Lung (tissue), 12 donors: Measurements from ENCODE around the gene AARS2. TPM values are rescaled to one million over a fixed set of nuclear protein-coding genes. Genes with fewer than 3 reads are reported as not detected.
A peak's percentile ranks its signal among the peaks of the same experiment; 100 is the strongest.

ENCODE experiments used
- ATAC-seq: fragments of 200-7000 bp; cut with Tn5 transposase; one replicate; pipeline ENCODE4 v1.9.1; 2020; ENCODE audit warnings: moderate number of reproducible peaks; ENCODE audit not compliant: insufficient read depth, low FRiP score
- DNase-seq, 3 donors: peaks; one replicate each; pipeline ENCODE4 v3.0.0-alpha.2; 2013 to 2017
- H3K27ac ChIP-seq, 2 donors: one replicate each; pipeline ENCODE4 v1.5.1; 2013; ENCODE audit warnings: mild to moderate bottlenecking in 2 of 2, moderate library complexity in 2 of 2, control low read depth in 1 of 2, inconsistent platforms in 1 of 2, low read depth in 1 of 2, low read length in 1 of 2
- H3K27me3 ChIP-seq, 3 donors: one replicate each; pipeline ENCODE4 v1.5.1; 2013; ENCODE audit warnings: low read length in 2 of 3; ENCODE audit not compliant: control insufficient read depth in 3 of 3, insufficient read depth in 3 of 3
- H3K36me3 ChIP-seq, 4 donors: one replicate each; pipeline ENCODE4 v1.5.1; 2013; ENCODE audit warnings: low read length in 4 of 4, mild to moderate bottlenecking in 1 of 4, moderate library complexity in 1 of 4; ENCODE audit not compliant: control insufficient read depth in 4 of 4, insufficient read depth in 4 of 4
- H3K4me1 ChIP-seq, 5 donors: one replicate each; pipeline ENCODE4 v1.5.1; 2013; ENCODE audit warnings: low read length in 5 of 5, mild to moderate bottlenecking in 2 of 5, moderate library complexity in 1 of 5; ENCODE audit not compliant: control insufficient read depth in 5 of 5, insufficient read depth in 5 of 5
- H3K4me3 ChIP-seq: one replicate; pipeline ENCODE4 v1.5.1; 2013; ENCODE audit warnings: mild to moderate bottlenecking, control low read depth, moderate library complexity
- H3K9ac ChIP-seq, 2 donors: one replicate each; pipeline ENCODE4 v1.5.1; 2013; ENCODE audit warnings: low read length in 2 of 2, control low read depth in 1 of 2; ENCODE audit not compliant: insufficient read depth in 1 of 2
- H3K9me3 ChIP-seq, 4 donors: one replicate each; pipeline ENCODE4 v1.5.1; 2013; ENCODE audit warnings: low read length in 3 of 4, mild to moderate bottlenecking in 1 of 4, moderate library complexity in 1 of 4; ENCODE audit not compliant: control insufficient read depth in 4 of 4, insufficient read depth in 3 of 4
- WGBS, 2 donors: extraction: QIAGEN DNeasy Blood & Tissue Kit; methylation state at CpG; one replicate each; pipeline ENCODE4 v1.1.7; 2013; 5-methylcytosine and 5-hydroxymethylcytosine counted together
- polyA plus RNA-seq, 2 donors: library from polyadenylated mRNA; stranded (reverse); fragments of 200-250 nt; gene quantifications; one replicate each; pipeline ENCODE4 v1.2.1, GENCODE V29; 2013
- total RNA-seq, 2 donors: library from RNA; depleted of rRNA in 1 of 2; stranded (reverse); fragments of >200 nt in 1 of 2; gene quantifications; one replicate each; pipeline ENCODE4 v1.2.1, GENCODE V29; 2014 to 2021
- TF ChIP-seq, protein P1 (sequence below): IDR thresholded peaks from 2 replicates; pipeline ENCODE4 v1.5.1; 2012; ENCODE audit warnings: mild to moderate bottlenecking; ENCODE audit errors: control extremely low read depth, extremely low read depth
- donor health status: control.
- donor health status: control.
- donor health status: Bipolar disorder and iron deficiency.
- donor health status: healthy.
- donor health status: DM: yes; HTN: yes; CAD: no.

The AARS2 gene
- total and polyA plus RNA-seq, 4 donors: 4.8 to 13.7 (median 9.4) TPM

DNA sequence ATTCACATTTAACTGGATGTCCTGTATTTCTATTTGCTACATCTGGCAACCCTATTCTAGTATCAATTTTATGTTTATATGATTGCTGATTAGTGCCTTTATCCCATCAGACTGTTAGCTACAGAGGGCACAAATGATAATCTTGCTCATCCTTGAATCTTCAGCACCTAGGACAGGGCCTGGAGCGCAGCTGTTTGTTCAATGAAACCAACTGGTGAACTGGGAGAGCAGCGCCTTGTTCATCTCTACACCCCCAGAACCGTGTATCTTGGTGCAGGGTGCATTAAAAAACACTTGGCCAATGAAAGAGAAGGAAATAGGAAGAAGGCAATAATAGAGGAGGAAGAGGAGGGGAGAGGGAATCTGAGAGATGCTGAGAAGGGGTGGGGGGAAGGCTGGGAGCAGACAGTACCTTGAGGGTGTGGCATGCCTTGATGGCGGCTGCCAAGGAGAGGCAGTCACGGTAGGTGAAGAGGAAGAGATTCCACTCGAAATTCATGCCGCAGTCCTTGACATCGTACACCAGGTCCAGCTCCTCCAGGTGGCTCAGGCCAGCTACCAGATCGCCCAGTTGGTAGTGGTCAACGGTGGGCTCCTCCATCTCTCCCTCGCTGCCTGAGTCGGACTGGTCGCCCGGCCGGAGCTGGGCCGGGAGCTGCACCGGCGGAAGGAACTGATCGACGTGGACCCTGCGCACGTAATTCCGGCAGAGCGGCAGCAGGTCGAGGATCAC is 27.4 kb downstream of the AARS2 start:
- Histone ChIP-seq H3K27ac (no peak overlapping the region), H3K27me3 (peaks cover 0 to 37% (median 4%) of the 10 kb centered on the region in 3 donors), H3K9ac (no peak overlapping the region), H3K36me3 (no peaks in the 10 kb centered on the region), H3K4me3 (no peak overlapping the region), H3K4me1 (no peaks in the 10 kb centered on the region), H3K9me3 (peaks cover 0 to 6% (median 0%) of the 10 kb centered on the region in 4 donors)
- DNase-seq (peak in 1 of 3 donors; percentile 31), ATAC-seq (no peak)
- TF ChIP-seq, protein P1, sequence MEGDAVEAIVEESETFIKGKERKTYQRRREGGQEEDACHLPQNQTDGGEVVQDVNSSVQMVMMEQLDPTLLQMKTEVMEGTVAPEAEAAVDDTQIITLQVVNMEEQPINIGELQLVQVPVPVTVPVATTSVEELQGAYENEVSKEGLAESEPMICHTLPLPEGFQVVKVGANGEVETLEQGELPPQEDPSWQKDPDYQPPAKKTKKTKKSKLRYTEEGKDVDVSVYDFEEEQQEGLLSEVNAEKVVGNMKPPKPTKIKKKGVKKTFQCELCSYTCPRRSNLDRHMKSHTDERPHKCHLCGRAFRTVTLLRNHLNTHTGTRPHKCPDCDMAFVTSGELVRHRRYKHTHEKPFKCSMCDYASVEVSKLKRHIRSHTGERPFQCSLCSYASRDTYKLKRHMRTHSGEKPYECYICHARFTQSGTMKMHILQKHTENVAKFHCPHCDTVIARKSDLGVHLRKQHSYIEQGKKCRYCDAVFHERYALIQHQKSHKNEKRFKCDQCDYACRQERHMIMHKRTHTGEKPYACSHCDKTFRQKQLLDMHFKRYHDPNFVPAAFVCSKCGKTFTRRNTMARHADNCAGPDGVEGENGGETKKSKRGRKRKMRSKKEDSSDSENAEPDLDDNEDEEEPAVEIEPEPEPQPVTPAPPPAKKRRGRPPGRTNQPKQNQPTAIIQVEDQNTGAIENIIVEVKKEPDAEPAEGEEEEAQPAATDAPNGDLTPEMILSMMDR: no peak
- WGBS, 2 donors: 75 to 83% methylated on average over 25 of the region's 25 CpGs

DNA sequence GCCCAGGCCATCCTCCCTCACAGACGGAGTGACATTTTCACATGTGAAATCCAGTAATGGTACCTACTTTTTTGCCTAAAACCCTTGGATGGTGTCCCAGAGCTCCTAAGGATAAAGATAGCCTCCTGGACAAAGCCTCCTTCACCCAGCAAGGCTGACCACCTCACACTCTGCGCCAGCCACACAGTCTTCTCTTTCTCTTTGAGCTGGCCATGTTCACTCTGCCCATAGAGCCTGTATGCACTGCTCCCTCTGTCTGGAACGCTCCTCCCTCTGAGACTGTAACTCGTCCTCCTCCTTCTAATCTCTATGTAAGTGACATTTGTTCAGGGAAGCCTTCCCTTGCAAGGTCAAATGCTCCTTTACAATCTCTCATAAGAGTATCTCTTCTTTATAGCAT is 28.3 kb downstream of the AARS2 start:
- Histone ChIP-seq H3K4me1 (no peaks in the 10 kb centered on the region), H3K27ac (no peak overlapping the region), H3K9me3 (peaks cover 0 to 6% (median 0%) of the 10 kb centered on the region in 4 donors), H3K36me3 (no peaks in the 10 kb centered on the region), H3K9ac (no peak overlapping the region), H3K27me3 (peaks cover 0 to 36% (median 4%) of the 10 kb centered on the region in 3 donors), H3K4me3 (no peak overlapping the region)
- TF ChIP-seq, protein P1: no peak
- DNase-seq (no peak), ATAC-seq (no peak)
- WGBS, 2 donors: 53 to 80% methylated on average over 4 of the region's 4 CpGs

DNA sequence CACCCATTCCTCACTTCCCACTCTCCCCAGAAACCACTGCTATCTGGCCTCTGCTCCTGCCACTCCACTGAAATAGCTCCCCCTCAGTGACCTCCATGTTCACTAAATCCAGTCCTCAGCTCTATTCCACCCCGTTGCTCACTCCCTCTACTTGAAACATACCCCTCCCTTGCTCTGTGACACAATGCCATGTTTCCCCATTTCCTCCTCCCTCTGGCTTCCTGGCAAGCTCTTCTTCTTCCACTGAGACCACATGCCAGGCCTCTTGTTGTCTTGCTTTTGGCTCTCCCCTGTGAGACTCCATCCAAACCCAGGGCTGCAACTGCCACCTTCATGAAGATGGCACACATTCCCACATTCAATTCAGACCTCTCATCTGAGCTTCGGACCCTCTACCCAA is 29.0 kb downstream of the AARS2 start:
- WGBS, 2 donors: 43 to 44% methylated on average over 2 of the region's 2 CpGs
- Histone ChIP-seq H3K27ac (no peak overlapping the region), H3K9ac (no peak overlapping the region), H3K9me3 (peaks cover 0 to 4% (median 0%) of the 10 kb centered on the region in 4 donors), H3K36me3 (no peaks in the 10 kb centered on the region), H3K4me1 (no peaks in the 10 kb centered on the region), H3K27me3 (peaks cover 0 to 35% (median 4%) of the 10 kb centered on the region in 3 donors), H3K4me3 (no peak overlapping the region)
- ATAC-seq (no peak), DNase-seq (no peak)
- TF ChIP-seq, protein P1: no peak
